Adrenal gland (tissue), 5 donors: ENCODE results near the gene DPP6.

ENCODE experiments used
- POLR2A ChIP-seq, 2 donors: fragments of 450-650 bp; IDR thresholded peaks; one replicate each; pipeline ENCODE4 v1.6.1; 2017; ENCODE audit warnings: antibody characterized with exemption in 2 of 2, mild to moderate bottlenecking in 2 of 2, moderate library complexity in 1 of 2
- TF ChIP-seq, protein P1 (sequence below), 6 experiments: fragments of 450-650 bp in 4 of 6; fragments of 200-600 bp in 2 of 6; sonication (generic) in 1 of 6; IDR thresholded peaks; 1 replicate in 5 of 6; 2 replicates in 1 of 6; pipeline versions ENCODE4 v1.5.1 to v1.8.0; 2016 to 2021; ENCODE audit warnings: antibody characterized with exemption in 6 of 6, mild to moderate bottlenecking in 2 of 6, moderate library complexity in 1 of 6
- donor health status: DM: no; HTN: no; CAD: no.

DNA sequence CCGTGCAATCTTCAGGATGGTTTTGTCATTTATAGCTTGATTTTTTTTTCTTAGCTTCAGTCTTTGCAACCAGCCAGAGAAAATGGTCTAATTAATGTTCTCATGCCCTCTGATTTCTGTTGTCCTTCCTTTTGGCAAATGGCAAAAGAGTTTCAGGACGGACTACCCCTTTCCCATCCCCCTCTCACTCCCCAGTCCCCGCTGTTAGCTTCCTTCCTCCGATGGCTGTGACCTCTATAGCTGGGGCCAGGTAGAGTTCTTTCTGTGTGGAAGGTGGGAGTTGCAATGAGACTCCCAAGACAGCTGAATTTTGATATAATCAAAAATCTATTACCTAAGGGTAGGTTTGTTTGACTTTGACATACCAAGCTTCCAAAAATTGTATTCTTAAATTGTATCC is 588.7 kb downstream of the DPP6 start:
- no peak for TF ChIP-seq POLR2A (IDR thresholded peaks at IDR 0.05)
- TF ChIP-seq, protein P1, sequence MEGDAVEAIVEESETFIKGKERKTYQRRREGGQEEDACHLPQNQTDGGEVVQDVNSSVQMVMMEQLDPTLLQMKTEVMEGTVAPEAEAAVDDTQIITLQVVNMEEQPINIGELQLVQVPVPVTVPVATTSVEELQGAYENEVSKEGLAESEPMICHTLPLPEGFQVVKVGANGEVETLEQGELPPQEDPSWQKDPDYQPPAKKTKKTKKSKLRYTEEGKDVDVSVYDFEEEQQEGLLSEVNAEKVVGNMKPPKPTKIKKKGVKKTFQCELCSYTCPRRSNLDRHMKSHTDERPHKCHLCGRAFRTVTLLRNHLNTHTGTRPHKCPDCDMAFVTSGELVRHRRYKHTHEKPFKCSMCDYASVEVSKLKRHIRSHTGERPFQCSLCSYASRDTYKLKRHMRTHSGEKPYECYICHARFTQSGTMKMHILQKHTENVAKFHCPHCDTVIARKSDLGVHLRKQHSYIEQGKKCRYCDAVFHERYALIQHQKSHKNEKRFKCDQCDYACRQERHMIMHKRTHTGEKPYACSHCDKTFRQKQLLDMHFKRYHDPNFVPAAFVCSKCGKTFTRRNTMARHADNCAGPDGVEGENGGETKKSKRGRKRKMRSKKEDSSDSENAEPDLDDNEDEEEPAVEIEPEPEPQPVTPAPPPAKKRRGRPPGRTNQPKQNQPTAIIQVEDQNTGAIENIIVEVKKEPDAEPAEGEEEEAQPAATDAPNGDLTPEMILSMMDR (IDR thresholded peaks at IDR 0.05), result no peak
